K562 (cell line): ENCODE data around the gene PSMC2. TPM values are rescaled to one million over a fixed set of nuclear protein-coding genes. Genes with fewer than 3 reads are reported as not detected.

Source experiments
- BRCA1 ChIP-seq, 2 experiments: fragments of 450-650 bp in 1 of 2; sonication (generic) in 1 of 2; formaldehyde crosslinking in 1 of 2; IDR thresholded peaks; 2 replicates each; pipeline versions ENCODE4 v1.5.0 to v1.6.1; 2017 to 2020; ENCODE audit warnings: mild to moderate bottlenecking in 1 of 2, missing genetic modification reagents in 1 of 2
- CEBPG ChIP-seq, 3 experiments: fragments of 200-800 bp in 1 of 3; sonication (Bioruptor generic) in 1 of 3; sonication (generic) in 1 of 3; formaldehyde crosslinking in 1 of 3; IDR thresholded peaks in 2 of 3; conservative IDR thresholded peaks in 1 of 3; 2 replicates each; pipeline versions ENCODE4 v1.6.1 to v1.8.0; 2016 to 2022; ENCODE audit warnings: missing compliant biosample characterization in 2 of 3, missing genetic modification characterization in 2 of 3, mild to moderate bottlenecking in 1 of 3, missing genetic modification reagents in 1 of 3
- CHD4 ChIP-seq: fragments of 200-600 bp; sonication (generic); IDR thresholded peaks from 3 replicates; pipeline ENCODE4 v1.6.1; 2012; ENCODE audit warnings: low read depth, mild to moderate bottlenecking, mixed read lengths, low read length, inconsistent platforms; ENCODE audit not compliant: insufficient read depth, insufficient replicate concordance, poor library complexity, severe bottlenecking
- HDAC8 ChIP-seq: fragments of 450-650 bp; IDR thresholded peaks from 2 replicates; pipeline ENCODE4 v1.6.1; 2016; ENCODE audit warnings: mild to moderate bottlenecking, missing genetic modification characterization, moderate library complexity, missing compliant biosample characterization
- MTA3 ChIP-seq: fragments of 450-650 bp; formaldehyde crosslinking; IDR thresholded peaks from 2 replicates; pipeline ENCODE4 v1.6.1; 2017; ENCODE audit warnings: mild to moderate bottlenecking, borderline replicate concordance
- NFIX ChIP-seq: fragments of 250-450 bp; sonication (Bioruptor Pico); IDR thresholded peaks from 2 replicates; pipeline ENCODE4 v1.4.0; 2020; ENCODE audit warnings: low read depth, mild to moderate bottlenecking, moderate library complexity
- PTRF ChIP-seq: fragments of 450-650 bp; IDR thresholded peaks from 2 replicates; pipeline ENCODE4 v1.6.1; 2016; ENCODE audit warnings: mild to moderate bottlenecking, missing genetic modification characterization, missing compliant biosample characterization
- SMARCA4 ChIP-seq: fragments of 450-650 bp; IDR thresholded peaks from 2 replicates; pipeline ENCODE4 v1.6.1; 2016
- SRSF9 ChIP-seq: fragments of 200-400 bp; formaldehyde crosslinking; IDR thresholded peaks from 2 replicates; pipeline ENCODE4 v1.6.1; 2017; ENCODE audit warnings: low read depth, low read length, borderline replicate concordance
- TCF7 ChIP-seq: sonication (generic); IDR thresholded peaks from 2 replicates; pipeline ENCODE4 v1.6.1; 2016; ENCODE audit warnings: antibody characterized with exemption, borderline replicate concordance
- ZNF121 ChIP-seq: sonication (generic); formaldehyde crosslinking; conservative IDR thresholded peaks from 2 replicates; pipeline ENCODE4 v1.8.0; 2022; ENCODE audit warnings: missing genetic modification reagents
- ZNF217 ChIP-seq: sonication (generic); formaldehyde crosslinking; IDR thresholded peaks from 2 replicates; pipeline ENCODE4 v1.8.0; 2022; ENCODE audit warnings: mild to moderate bottlenecking, missing genetic modification reagents
- polyA plus RNA-seq, 8 experiments: library from polyadenylated mRNA; depleted of rRNA in 4 of 8; stranded (reverse) in 5 of 8; unstranded in 3 of 8; fragments of >200 nt; fragmentation: Nextera tagmentation in 2 of 8; fragmentation: Illumina TruSeq in 1 of 8; extraction: Ambion mirVana in 2 of 8; extraction: Trizol in 1 of 8; gene quantifications; 2 replicates each; pipeline versions ENCODE4 v1.2.1 to v1.2.3, GENCODE V29; 2011 to 2014; ENCODE audit warnings: inconsistent platforms in 1 of 8, missing spikeins in 1 of 8
- total RNA-seq, 7 experiments: library from RNA; depleted of rRNA in 6 of 7; stranded (reverse); fragments of >200 nt in 6 of 7; fragmentation: Illumina TruSeq in 2 of 7; extraction: Trizol in 2 of 7; gene quantifications; 2 replicates each; pipeline versions ENCODE4 v1.2.1 to v1.2.3, GENCODE V29; 2011 to 2021; ENCODE audit warnings: low replicate concordance in 1 of 7
- TF ChIP-seq, protein P1 (sequence below): fragments of 450-650 bp; formaldehyde crosslinking; IDR thresholded peaks from 2 replicates; pipeline ENCODE4 v1.4.0; 2020; ENCODE audit warnings: mild to moderate bottlenecking, moderate library complexity
- TF ChIP-seq, protein P2 (sequence below): fragments of 450-650 bp; IDR thresholded peaks from 2 replicates; pipeline ENCODE4 v1.6.1; 2017; ENCODE audit warnings: mild to moderate bottlenecking, moderate library complexity
- TF ChIP-seq, protein P3 (sequence below): fragments of 450-650 bp; formaldehyde crosslinking; IDR thresholded peaks from 2 replicates; pipeline ENCODE4 v1.4.0; 2020; ENCODE audit warnings: mild to moderate bottlenecking
- TF ChIP-seq, protein P4 (sequence below): sonication (generic); formaldehyde crosslinking; IDR thresholded peaks from 2 replicates; pipeline ENCODE4 v1.8.0; 2022; ENCODE audit warnings: mild to moderate bottlenecking, missing genetic modification reagents
- TF ChIP-seq, protein P5 (sequence below): sonication (generic); formaldehyde crosslinking; IDR thresholded peaks from 2 replicates; pipeline ENCODE4 v1.8.0; 2022; ENCODE audit warnings: mild to moderate bottlenecking, missing genetic modification reagents, borderline replicate concordance
- TF ChIP-seq, protein P6 (sequence below), 2 experiments: fragments of 450-650 bp in 1 of 2; sonication (generic) in 1 of 2; formaldehyde crosslinking; conservative IDR thresholded peaks; 2 replicates each; pipeline versions ENCODE4 v1.4.0 to v1.8.1; 2020 to 2022; ENCODE audit warnings: mild to moderate bottlenecking in 1 of 2, missing genetic modification reagents in 1 of 2

Gene PSMC2
- total and polyA plus RNA-seq, 9 of the 15 experiments (the other 6 are each of a cell fraction or from before 2014, with no cell fraction given), result 316 to 1,105 (median 511) TPM

DNA sequence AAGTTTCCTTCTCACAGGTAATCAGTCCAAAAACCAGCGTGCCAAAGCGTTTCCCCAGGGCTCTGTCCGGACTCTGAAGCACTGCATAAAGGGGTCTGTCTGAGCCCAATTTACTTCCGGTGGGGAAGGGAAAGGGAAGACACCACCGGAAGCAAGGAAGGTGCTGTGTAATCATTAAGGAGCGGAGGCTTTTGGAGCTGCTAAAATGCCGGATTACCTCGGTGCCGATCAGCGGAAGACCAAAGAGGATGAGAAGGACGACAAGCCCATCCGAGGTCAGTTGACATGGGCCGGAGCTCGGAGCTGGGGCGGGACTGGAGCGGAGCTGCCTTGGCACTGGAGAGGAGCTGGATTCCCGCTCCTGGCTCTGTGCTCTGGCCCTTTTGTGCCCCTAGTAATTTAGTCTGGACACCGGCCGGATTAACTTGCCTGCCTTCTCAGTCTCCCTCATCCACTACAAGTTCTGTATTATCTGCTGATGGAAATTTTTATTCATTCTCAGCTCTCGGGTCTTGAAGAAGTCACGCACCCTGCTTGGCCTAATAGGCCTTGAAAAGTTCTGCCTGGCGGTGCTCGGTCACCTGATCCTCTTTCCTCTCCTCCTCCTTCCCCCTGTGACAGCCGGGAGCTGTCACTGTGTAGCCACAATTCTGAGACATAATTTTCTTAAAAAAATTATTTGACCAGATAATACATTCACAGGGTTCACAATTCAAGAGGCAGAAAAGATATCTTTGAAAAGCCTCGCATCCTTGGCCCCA is at the start of gene PSMC2 (continued):
- TF ChIP-seq, protein P1, sequence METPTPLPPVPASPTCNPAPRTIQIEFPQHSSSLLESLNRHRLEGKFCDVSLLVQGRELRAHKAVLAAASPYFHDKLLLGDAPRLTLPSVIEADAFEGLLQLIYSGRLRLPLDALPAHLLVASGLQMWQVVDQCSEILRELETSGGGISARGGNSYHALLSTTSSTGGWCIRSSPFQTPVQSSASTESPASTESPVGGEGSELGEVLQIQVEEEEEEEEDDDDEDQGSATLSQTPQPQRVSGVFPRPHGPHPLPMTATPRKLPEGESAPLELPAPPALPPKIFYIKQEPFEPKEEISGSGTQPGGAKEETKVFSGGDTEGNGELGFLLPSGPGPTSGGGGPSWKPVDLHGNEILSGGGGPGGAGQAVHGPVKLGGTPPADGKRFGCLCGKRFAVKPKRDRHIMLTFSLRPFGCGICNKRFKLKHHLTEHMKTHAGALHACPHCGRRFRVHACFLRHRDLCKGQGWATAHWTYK (CRISPR knock-in tag), result peak; percentile 43; the same call in 1 of the 2 replicates
- TF ChIP-seq BRCA1 (IDR thresholded peaks at IDR 0.05) (no peak), BRCA1 (CRISPR knock-in tag; IDR thresholded peaks at IDR 0.05) (no peak), SRSF9 (no peak), PTRF (tag) (no peak), NFIX (CRISPR knock-in tag) (no peak), CHD4 (no peak), ZNF217 (CRISPR knock-in tag) (no peak), HDAC8 (tag) (no peak), MTA3 (peak; percentile 73; the same call in 1 of the 2 replicates), SMARCA4 (no peak), TCF7 (peak; percentile 12; the same call in 1 of the 2 replicates), ZNF121 (CRISPR knock-in tag) (no peak), CEBPG (CRISPR knock-in tag; IDR thresholded peaks at IDR 0.05) (no peak), CEBPG (tag; conservative IDR thresholded peaks at IDR 0.05 in 1 of 2, IDR thresholded peaks at IDR 0.05 in 1 of 2) (no peak)
- TF ChIP-seq, protein P2, sequence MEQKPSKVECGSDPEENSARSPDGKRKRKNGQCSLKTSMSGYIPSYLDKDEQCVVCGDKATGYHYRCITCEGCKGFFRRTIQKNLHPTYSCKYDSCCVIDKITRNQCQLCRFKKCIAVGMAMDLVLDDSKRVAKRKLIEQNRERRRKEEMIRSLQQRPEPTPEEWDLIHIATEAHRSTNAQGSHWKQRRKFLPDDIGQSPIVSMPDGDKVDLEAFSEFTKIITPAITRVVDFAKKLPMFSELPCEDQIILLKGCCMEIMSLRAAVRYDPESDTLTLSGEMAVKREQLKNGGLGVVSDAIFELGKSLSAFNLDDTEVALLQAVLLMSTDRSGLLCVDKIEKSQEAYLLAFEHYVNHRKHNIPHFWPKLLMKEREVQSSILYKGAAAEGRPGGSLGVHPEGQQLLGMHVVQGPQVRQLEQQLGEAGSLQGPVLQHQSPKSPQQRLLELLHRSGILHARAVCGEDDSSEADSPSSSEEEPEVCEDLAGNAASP, result no peak
- TF ChIP-seq, protein P3, sequence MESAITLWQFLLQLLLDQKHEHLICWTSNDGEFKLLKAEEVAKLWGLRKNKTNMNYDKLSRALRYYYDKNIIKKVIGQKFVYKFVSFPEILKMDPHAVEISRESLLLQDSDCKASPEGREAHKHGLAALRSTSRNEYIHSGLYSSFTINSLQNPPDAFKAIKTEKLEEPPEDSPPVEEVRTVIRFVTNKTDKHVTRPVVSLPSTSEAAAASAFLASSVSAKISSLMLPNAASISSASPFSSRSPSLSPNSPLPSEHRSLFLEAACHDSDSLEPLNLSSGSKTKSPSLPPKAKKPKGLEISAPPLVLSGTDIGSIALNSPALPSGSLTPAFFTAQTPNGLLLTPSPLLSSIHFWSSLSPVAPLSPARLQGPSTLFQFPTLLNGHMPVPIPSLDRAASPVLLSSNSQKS (CRISPR knock-in tag), result no peak
- TF ChIP-seq, protein P4, sequence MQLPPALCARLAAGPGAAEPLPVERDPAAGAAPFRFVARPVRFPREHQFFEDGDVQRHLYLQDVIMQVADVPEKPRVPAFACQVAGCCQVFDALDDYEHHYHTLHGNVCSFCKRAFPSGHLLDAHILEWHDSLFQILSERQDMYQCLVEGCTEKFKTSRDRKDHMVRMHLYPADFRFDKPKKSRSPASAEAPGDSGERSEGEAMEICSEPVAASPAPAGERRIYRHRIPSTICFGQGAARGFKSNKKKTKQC, result peak; percentile 89
- TF ChIP-seq, protein P5, sequence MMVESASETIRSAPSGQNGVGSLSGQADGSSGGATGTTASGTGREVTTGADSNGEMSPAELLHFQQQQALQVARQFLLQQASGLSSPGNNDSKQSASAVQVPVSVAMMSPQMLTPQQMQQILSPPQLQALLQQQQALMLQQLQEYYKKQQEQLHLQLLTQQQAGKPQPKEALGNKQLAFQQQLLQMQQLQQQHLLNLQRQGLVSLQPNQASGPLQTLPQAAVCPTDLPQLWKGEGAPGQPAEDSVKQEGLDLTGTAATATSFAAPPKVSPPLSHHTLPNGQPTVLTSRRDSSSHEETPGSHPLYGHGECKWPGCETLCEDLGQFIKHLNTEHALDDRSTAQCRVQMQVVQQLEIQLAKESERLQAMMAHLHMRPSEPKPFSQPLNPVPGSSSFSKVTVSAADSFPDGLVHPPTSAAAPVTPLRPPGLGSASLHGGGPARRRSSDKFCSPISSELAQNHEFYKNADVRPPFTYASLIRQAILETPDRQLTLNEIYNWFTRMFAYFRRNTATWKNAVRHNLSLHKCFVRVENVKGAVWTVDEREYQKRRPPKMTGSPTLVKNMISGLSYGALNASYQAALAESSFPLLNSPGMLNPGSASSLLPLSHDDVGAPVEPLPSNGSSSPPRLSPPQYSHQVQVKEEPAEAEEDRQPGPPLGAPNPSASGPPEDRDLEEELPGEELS (CRISPR knock-in tag), result 0 out of 2 replicates have a peak, but pooled peaks have one; percentile 35
- TF ChIP-seq, protein P6, sequence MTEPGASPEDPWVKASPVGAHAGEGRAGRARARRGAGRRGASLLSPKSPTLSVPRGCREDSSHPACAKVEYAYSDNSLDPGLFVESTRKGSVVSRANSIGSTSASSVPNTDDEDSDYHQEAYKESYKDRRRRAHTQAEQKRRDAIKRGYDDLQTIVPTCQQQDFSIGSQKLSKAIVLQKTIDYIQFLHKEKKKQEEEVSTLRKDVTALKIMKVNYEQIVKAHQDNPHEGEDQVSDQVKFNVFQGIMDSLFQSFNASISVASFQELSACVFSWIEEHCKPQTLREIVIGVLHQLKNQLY (CRISPR knock-in tag; conservative IDR thresholded peaks at IDR 0.05), result no peak
